Activated T-cell treated with anti-CD3 and anti-CD28 coated beads for 24 hours (primary cell): Measurements from ENCODE around the gene GPRIN1.
"Not testable (repeated sequence)": the region's sequence is repeated elsewhere in the genome, so short reads cannot be mapped to it uniquely, and the experiment has no call there.

Experiments used
- DNase-seq: peaks from one replicate; pipeline ENCODE4 v3.0.0-alpha.2; 2020; ENCODE audit warnings: low read depth

Gene GPRIN1

DNA sequence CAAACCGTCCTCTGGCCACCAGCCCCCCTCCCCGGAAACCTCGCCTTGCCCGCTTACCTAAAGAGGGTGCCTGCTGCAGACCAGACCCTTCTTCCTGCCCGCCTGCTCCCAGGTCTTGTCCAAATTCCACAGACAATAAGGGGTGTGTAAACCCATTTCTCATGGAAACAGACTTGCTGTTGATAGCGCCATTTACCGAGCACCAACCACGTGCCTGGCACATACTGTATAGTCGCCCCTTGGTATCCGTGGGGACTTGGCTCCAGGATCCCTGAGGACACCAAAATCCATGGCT lies 35.7 kb downstream of the GPRIN1 start:
- DNase-seq: no peak

DNA sequence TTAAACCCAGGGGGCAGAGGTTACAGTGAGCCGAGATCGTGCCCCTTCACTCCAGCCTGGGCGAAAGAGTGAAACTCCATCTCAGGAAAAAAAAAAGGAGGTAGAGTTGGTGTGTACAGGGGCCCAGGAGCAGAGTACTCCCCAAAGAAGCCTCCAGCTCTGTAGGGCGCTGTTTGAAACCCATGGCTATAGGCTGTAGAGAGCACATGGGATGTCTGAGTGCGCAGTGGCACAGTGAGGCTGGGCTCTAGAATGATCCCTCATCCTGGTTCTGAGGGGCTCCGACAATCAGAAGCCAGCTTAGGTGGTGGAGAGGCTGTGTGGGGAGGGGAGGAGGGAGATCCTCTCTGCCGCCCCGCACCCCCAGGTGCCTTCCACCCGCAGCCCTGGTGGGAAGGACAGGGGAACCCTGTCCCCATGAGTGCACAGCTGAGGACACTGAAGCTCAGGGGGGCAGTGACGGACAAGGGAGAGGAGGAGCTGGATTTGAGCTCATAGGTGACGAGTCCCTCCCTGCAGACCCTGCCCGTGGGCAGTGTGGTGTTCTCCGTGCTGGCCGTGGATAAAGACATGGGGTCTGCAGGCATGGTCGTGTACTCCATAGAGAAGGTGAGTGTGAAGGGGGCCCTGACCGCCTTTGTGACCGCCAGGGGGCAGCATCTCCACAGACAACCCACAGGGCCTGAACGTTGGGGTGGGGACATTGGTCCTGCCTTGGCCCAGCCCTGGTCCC lies 36.2 kb downstream of the GPRIN1 start:
- peak; percentile 68 for DNase-seq

GRCh38 chr5:176570044-176570443 lies 39.9 kb downstream of the GPRIN1 start:
- DNase-seq: no peak

DNA sequence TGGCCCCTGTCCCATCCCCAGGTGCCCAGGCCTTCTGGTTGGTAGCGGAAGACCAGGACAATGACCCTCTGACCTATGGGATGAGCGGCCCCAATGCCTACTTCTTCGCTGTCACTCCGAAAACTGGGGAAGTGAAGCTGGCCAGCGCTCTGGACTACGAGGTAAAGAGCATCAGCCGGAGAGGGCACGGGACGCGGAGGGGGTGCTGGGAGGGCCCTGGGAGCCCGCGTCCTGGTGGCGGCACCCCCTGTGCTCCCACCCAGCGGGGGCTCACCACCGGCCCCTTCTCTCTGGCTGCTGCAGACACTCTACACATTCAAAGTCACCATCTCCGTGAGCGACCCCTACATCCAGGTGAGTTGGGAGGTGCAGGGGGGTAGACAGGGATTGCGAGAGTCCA lies 41.3 kb downstream of the GPRIN1 start:
- DNase-seq: no peak

DNA sequence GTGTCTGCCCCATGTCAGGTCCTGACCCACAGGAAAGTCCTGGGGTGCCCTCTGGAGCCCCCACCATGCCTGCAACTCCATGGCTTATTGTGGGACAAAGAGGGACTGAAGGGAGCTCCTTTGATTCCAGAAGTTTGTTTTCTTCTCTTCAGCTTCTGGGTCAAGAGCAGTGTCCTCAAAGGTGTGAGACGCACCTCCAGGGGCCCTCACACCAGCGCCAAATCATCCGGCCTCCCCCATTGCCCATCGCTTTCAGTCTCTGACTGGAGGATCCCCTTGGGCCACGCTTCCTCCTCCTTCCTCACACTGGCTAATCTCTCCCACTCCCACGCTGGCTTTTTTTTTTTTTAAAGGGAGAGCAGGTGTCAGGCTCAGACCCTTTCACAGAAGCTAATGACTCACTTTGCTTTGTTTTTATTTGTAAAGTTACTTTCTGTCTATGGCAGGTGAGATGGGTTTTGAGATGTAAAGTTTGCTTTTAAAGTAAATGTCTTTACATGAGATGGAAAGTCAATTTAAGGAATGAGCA lies 44.1 kb downstream of the GPRIN1 start:
- DNase-seq: no peak

GRCh38 chr5:176564002-176564401 lies 46.0 kb downstream of the GPRIN1 start:
- no peak for DNase-seq

DNA sequence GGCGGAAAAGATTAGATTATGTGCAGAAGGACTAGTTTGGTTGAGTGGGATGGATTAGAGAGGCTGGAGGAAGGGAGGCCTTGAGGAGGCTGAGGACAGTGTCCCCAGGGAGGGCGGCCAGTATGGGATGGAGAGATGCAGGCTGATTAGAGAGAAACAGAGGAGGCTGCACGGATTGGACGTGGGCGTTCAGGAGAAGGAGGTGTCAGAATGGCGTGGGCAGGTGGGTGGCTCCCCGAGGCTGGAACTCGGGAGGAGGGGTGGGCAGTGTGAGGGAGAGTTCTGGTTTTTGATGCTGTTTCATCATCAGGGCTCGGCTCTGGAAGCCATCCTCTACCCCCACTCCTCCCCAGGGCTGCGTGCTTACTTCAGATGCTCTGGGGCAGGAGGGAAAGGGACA lies 47.8 kb downstream of the GPRIN1 start:
- no peak for DNase-seq

GRCh38 chr5:176561259-176561658 lies 48.7 kb downstream of the GPRIN1 start:
- DNase-seq: no peak

DNA sequence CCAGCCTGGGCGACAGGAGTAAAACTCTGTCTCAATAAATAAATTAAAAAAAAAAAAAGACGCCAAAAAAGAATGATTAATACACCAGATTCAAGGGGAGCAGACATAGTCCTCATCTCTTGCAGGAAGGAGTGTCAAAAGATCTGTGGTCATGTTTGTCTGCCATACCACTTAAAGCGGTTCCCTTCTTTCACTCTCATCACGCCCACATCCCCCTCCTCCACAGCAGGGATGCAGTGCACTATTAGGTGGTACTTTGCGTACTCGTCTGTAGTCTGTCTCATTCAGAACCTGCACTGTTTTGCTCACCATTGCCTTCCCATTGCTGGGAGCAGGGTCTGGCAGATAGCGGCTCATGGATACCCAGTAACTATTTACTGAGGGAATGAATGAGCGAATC lies 49.6 kb downstream of the GPRIN1 start:
- peak; percentile 21 for DNase-seq

GRCh38 chr5:176559683-176560082 lies 50.3 kb downstream of the GPRIN1 start:
- DNase-seq: no peak

- no peak for DNase-seq
Observed at GRCh38 chr5:176557846-176558245, 52.1 kb downstream of the GPRIN1 start.

GRCh38 chr5:176553260-176554085 lies 56.5 kb downstream of the GPRIN1 start:
- DNase-seq: no peak

GRCh38 chr5:176552332-176552869 lies 57.6 kb downstream of the GPRIN1 start:
- no peak for DNase-seq

DNA sequence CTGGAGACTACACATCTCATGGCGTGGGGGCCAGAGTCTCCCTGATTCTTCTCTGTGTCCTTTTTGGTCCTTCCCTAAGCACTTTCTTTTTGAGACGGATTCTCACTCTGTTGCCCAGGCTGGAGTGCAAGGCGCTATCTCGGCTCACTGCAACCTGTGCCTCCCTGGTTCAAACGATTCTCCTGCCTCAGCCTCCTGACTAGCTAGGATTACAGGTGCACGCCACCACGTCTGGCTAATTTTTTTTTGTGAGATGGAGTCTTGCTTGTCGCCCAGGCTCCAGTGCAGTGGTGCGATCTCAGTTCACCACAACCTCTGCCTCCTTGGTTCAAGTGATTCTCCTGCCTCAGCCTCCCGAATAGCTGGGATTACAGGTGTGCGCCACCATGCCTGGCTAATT lies 59.0 kb downstream of the GPRIN1 start:
- not testable (repeated sequence) for DNase-seq

GRCh38 chr5:176550275-176550831 lies 59.6 kb downstream of the GPRIN1 start:
- DNase-seq: no peak

DNA sequence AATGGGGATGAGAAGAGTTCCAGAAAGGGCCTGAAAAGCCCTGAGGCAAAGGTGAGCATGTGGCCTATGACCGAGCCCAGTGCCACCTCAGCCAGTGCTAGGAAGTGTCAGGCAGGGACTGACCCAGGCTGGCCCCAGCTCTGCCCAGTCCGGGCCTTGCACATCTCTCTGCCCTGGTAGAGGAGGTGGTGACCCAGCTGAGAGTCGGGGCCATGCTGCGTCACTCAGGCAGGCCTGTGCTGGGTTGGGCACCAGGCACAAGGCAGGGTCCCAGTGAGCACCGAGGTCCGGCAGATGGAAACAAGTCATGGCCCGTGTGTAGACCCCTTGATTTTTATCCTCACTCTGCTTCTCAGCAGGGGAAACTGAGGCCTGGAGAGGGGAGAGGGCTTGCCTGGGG lies 60.1 kb downstream of the GPRIN1 start:
- DNase-seq: no peak

DNA sequence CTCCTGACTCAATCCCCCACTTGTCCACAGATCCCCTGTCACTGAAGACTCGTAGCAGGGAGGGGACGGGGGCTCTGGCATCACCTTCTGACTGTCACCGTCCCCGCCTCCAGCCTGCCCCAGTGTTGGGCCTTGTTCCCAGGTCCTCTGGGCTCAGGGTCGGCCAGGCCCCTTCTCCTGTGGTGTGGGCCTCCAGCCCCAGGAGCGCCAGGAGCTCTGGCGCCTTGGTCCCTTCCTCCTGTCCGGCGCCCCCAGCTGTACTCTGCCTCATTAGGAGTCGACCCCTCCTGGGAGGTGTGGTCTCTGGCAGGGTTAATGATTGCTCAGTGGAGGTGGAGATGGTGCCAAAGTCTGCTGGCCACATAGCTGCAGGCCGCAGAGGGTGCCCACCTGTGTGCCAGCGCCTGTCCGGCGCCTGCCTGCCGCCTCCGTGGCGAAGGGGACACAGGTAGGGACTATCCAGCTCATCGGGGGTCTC lies 61.0 kb downstream of the GPRIN1 start, which contains the start of gene CDHR2:
TSS of gene CDHR2 (plus strand) at position 376 of the 478 bp plus-strand sequence. CDS start 16,011 bp downstream, outside the sequence.
- DNase-seq: no peak

DNA sequence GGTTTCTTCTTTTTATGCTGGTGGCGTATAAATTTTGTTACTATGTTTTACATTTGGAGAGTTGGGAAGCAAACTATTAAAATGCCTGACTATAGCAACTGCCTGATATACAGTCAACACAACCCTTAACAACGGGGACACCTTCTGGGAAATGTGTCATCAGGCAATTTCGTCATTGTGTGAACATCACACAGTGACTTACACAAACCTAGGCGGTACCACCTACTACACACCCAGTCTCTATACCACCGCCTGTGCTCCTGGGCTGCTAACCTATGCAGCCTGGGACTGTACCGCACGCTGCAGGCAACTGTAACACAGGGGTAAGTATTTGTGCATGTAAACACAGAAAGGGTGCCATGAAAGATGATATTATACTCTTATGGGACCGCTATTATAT lies 62.2 kb downstream of the GPRIN1 start:
- no peak for DNase-seq
